GM19240 (cell line): Measurements from ENCODE around the gene SNCB.

Experiments used
- DNase-seq: peaks from one replicate; pipeline ENCODE4 v3.0.0; 2011; ENCODE audit warnings: low spot score; ENCODE audit not compliant: insufficient read length

The SNCB gene

DNA sequence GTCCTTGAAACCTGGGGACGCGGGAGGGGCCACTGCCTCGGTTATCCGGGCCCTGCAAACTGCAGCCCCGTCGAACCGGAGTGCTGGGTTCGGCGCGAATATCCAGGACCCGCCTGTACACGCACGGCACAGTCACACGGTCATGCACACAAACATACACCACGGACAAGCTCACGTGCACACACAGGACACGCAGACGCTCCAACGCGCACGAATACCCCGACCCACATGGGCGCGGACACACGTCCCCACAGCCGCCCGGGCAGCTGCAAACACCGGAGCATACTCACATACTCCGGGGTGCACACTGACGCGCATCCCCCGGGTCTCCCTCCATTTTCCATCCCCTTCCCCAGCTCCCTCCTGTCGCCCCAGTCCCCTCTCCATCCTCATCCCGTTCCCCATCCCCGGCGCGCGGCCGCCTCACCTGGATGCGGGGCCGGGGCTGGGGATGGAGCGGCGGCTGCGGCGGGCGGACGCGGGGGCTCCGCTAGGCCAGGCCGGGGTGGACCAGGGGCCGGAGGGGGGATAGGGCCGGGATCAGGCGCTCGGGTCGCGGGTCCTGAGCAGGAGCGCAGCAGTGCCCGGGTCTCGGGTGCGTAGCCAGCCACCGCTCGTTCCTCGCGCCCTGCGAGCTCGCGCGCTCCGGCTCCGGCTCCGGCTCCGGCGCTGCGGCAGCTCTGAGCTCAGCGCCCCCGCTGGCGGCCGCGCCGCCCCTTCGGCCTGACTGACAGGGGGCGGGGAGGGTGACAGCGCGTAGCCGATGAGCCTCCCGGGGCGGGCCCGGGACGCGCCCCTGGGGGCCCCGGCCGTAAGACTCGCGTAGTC, at the start of gene SNCB, which contains the start of gene EIF4E1B:
Gene SNCB (minus strand): TSS at position 682 of the 828 bp plus-strand sequence. CDS start 880 bp downstream, outside the sequence.
Gene EIF4E1B (plus strand): TSS at position 823 of the 828 bp plus-strand sequence. CDS start 12,113 bp downstream, outside the sequence.
- DNase-seq = peak; percentile 63

DNA sequence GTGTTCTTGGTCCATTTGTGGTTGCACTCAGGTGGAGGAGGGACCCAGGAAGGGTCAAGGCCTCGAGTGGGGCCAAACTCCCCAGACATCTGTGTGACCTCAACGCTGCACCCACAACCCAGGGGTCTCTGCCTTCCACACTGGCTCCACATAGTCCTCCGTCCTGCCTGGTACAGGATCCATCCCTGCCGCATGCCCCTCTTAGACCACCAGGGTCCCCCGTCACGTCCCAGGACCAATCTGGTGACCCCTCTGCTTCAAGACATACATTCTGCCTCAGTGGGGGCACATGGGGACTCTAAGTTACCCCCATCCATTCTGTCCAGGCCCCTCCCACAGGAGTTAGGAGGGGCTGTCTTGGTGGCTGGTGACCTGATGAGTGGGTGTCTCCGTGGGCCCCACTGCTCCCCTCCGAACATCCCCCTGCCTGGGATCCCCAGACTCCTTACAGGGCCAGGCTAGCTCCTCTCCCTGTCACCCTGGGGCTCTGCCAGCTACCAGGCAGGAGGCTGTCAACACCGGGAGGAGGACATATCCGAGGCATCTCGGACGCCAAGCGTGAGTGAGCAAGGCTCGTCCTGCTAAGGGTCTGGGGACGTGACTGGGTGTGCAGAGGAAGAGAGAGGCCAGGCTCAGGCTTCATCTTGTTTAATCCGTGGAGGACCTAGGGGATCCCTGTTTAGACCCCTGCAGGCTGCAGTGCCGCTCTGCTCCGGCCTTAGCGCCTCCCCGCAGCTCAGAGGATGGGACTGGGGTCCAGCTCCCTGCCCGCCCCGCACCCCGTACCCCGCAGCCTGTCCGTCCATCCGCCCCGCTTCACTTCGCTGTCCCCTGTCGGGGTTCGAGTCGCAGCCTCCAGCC, 49.3 kb upstream of the SNCB start:
- DNase-seq = no peak

DNA sequence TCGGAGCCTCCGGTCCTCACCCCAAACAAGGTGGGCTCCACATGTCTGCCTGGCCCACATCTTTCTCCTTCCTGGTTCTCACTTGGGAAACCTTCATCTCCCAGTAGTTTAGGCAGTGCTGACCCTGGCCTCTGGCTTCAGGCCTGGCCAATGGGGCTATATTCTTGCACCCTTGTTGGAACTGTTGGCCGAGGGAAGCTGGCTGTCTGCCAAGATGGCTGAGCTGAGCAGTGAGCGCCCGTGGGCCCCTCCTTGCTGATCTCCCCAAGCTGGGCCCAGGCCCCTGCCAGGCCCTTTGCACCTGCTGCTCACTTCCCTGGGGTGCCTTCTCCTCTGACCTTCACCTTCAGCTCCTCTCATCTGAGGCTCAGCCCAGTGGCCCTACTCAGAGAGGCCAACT, 48.2 kb upstream of the SNCB start:
- no peak for DNase-seq

DNA sequence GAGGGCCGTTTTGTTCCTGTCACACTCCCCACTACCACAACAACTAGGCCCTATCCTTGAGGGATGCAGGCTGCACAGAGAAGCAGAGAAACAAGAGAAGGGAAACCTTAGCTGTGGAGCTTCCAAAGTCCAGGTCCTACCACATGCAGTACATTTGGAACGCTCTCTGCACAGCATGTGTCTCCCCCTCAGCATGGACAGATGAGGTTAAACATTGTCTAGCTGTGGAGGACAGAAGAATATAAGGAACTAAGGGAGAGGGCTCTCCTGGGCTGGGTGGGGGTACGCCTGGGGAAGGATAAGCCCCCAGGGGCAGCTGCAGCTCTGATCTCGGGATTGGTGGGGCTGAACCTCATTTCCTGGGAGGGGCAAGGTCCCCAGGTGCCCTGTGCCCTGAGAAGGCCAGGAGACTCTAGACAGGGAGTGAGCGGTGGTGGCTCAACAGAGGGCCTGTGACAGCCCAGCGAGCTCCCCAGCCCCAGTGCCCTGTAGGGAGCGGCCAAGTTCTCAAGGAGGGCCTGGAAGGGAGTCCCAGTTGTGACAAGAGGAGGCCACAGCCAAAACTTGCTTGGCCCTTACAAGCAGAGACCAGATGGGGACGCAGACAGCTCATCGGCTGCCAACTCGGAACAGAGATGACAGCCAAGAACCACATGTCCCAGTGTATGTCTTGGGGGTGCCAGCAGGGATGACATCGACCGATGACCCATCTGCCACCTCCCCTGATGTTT, 47.0 kb upstream of the SNCB start:
- DNase-seq = no peak

DNA sequence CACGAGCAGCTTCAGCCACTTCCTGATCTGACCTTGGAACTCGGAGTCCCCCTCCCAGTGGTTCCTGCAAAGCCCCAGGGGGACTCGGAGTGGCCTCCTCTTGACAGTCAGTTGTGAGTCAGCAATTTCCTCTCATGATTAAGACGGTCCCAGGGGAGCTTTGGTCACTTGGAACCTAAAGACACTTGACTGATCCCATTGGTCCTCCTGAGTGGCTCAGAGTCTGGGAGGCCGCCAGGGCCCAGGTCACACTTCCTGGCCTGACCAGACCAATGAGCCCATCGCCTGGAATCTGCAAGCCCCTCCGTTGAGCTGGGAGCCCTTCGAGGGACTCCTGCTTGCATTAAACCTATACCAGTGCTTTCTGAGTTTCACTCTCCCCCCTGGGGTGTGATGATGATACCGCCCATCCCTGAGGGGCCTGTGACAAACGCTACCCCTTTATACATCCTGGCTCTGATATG, 46.1 kb upstream of the SNCB start:
- DNase-seq = peak; percentile 53

DNA sequence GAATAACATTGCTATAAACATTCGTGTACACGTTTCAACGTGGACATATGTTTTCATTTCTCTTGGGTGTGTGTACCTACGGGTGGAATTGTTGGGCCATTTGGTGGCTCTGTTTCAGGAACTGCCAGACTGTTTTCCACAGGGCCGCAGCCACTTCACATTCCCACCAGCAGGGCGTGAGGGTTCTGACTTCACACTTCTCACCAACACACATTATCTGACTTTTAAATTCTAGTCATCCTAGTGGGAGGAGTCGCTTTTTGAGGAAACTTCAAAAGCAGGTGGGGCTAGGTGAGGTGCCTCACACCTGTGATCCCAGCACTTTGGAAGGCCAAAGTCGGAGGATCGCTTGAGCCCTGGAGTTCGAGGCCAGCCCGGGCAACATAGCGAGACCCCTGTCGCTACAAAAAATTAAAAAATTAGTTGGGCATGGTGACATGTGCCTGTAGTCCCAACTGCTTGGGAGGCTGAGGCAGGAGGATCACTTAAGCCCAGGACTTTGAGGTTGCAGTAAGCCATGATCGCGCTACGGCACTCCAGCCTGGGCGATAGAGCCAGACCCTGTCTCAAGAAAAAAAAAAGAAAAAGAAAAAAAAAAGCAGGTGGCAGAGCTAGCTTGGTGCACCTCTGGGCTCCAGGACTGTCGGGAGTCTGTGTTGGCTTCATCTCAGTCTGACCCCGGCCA, 45.5 kb upstream of the SNCB start:
- DNase-seq = no peak

DNA sequence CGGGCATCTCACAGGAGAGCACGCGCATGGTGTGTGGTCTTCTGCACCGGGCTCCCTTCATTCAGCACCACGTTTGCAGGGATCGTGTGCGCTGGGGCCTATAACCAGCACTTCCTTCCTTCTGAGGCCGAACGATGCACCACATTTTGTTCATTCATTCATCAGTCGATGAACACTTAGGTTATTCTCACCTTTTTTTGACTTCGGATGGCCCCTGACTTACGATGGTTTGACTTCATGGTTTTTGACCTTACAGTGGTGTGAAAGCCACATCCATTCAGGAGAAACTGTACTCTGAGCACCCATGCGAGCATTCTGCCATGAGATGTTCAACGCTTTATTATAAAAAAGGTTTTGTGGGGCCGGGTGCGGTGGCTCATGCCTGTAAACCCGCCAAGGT, 44.5 kb upstream of the SNCB start:
- DNase-seq = no peak

DNA sequence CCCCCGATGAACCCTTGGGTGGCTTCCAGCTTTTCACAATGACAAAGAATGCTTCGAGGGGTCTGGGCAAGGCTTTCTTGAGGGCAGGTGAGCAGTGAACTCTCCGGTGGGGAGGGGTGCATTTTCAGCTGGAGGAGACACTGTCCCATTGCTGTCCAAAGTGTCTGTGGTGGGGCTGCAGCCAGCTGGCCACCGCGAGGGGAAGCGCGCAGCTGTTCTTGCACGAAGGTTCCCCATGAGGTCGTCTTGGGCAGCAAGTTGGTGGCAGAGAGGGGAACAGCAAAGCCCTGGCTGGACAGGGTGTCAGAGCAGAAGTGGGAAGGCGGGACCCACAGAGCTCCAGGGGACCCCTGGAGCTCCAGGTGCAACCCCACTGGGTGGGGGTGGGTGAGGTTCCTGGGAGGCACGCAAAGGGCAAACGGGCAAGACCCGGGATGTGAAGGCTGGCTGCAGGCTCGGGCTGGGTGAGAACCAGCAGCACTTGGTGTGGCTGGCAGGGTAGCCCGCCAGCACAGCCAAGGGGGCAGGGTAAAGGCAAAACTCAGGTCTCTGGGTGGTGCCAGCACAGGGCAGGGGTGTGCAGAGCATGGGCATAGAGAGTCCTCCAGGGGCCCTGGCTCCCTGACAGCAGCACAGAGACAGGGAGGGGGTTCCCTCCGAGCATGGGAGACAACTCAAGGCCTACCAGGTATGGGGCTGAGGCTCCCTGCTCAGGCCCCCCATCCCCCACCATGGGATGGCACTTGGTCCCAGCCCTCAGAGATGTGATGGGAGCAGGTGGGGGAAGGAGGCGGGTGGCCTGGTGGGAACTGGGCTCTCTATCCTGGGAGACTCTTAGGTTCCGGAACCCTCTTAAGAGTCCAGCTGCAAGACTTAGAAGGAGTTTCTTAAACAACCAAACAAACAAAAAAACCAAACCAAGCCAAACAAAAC, 43.6 kb upstream of the SNCB start:
- no peak for DNase-seq

DNA sequence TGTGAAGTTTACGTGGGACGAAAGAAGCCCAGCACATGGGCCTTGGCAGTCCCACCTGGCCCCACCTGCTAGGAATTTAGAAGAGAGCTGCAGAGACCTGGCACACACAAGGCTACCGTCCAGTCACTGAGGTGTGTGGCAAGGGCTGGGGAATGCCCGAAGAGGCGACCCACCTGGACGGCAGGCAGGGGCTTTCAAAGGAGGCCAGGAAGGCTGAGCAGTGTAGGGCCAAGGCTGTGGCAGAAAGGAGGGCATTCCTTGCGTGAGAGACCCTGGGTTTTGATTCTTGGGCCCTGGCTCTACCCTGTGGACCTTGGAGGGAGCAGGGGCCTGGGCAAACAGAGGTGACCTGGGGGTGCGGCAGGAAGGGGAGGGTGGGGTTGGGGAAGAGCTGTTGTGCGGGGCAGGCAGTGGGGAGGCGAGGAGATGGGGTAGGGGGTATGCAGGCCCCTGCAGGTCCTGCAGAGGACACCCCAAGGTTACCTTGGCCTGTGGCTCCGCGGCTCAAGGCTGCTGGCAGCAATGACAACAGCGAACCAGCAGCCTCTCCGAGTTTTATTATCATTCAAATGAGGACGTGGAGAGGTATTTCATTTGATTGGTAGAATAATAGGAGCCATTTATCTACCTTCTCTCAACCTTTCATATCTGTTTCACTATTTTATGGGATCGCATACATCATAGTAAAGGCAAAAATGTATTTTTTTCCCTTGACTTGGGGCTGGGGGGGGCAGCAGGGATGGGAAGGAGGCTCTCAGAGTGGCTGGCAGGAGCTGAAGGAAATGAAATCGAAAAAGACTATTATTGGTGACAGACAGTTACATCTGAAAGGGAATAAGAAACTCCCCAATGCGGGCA, 41.8 kb upstream of the SNCB start:
- no peak for DNase-seq

DNA sequence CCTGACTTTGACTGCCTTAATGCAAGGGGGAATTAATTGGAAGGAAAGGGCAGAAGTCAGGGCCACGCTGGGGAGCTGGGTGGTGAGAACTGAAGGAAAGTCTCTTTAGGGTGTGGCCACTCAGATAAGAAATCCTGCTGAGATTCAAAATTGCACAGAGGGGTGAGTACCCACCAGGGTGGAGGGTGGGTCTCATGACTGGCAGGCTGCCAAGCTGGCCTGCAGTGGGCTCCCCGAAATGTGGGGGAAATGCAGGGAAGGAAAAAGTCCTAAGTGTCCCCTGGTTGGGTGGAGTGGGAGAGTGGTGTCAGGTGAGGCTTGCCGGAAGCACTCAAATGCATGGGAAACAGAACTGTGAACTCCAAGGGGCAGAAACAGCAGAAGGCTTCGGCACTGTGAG, 41.1 kb upstream of the SNCB start:
- no peak for DNase-seq

DNA sequence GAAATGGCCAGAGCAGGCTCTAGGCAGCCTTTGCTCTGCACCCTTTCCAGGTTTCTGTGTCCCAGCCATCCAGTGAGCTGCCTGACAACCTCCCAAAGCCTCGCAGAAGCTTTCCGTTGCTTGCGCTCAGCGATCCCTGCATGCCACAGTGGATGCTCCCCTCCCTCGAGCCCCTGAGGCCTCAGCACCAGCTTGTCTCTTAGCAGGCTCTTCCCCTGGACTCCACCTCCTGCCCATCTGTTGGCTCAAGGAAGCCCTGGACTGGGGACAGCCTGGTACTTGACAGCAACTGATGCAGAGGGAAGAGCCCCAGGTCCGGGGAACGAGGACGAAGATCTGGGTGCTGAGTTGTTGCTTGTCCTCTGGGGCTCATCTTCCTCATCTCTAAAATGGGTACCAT, 40.1 kb upstream of the SNCB start:
- no peak for DNase-seq

DNA sequence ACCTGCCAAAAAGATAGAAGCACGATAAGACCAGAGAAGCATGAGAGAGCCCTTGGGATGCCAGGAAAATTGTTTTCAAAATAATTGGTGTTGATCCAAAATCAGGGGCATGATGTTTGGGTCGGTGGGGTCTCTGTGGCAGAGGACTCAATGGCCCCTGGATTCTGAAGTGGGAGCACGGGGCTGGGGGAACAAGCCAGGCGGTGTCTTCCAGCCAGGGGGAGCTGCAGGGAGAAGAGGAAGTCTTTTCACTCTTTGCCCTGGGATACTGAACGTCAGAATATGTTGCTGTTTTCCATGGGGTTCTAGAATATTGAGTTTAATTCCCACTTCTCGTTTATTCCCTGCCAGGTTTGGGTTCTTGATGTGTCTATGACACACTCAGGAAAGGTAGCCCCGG, 37.3 kb upstream of the SNCB start:
- DNase-seq = no peak

DNA sequence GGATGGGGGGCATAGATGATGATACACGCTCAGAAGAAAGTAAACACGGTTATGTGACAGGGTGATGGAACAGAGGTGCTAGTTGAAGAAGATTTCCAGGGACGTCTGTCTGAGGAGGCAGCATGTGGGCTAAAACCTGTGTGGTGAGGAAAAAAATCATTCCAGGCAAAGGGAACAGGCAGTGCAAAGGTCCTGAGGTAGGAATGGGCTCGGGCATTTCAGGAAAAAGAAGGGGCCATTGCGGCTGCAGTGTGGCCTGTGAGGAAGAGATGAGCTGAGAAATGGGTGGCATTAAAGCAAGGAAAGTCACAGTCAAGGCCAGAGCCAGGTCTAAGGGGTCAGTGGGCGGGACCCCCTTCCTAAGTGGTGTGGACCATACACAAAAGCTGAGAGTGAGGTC, 35.2 kb upstream of the SNCB start:
- no peak for DNase-seq

DNA sequence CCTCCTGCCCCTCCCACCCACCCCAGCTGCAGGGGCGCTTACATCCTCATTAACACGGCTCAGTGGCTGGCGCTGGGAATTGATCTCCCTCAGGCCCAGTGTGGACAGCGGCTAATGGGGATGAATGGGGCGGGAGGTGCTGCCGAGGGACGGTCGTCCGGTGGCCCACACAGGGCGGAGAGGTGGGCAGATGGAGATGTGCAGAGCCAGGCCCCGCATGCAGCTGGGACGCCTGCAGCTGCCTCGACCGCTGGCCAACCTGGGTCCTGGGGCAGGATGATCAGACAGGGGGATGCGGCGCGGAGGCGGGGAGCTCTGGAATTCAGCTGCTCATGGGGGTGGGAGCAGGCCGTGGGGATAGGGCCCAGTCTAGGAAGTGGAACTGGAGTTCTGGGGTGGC, 34.6 kb upstream of the SNCB start:
- no peak for DNase-seq

DNA sequence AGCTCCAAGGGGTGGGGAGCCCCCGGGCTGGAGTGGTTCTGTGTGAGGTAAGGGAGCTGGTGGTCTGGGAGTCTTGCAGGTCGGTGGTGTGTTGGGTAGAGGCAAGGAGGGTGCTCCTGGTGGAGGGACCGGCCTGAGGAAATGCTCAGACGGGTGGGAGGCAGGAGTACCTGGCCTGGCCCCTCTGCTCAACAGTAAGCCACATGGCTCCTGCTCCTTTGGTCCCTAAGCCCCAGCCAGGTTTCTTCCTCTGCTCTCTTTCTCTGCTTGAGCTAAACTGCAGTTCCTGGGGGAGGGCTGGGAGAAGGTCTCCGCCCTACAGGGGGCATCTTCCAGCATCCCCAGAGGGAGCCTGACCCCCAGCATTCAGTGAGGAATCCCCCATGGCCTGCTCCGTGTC, 34.1 kb upstream of the SNCB start:
- DNase-seq = no peak

DNA sequence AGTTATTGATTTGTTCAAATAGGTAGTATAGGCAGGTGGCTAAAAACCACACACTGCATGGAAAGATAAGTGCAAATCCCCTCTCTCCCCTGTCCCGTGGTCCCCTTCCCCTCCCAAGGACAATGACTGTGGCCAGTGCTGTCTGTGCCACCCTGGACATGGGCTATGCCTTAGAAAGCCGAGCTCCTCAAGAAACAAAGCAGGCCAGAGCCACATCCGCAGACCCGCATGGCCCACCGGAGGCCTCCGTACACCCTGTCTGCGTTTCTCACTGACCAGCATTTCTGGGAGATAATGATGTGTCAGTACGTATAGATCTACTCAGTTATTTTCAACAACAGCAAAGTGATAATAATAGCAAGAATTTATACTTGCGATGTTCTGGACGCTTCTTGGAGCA, 33.2 kb upstream of the SNCB start:
- DNase-seq = no peak

DNA sequence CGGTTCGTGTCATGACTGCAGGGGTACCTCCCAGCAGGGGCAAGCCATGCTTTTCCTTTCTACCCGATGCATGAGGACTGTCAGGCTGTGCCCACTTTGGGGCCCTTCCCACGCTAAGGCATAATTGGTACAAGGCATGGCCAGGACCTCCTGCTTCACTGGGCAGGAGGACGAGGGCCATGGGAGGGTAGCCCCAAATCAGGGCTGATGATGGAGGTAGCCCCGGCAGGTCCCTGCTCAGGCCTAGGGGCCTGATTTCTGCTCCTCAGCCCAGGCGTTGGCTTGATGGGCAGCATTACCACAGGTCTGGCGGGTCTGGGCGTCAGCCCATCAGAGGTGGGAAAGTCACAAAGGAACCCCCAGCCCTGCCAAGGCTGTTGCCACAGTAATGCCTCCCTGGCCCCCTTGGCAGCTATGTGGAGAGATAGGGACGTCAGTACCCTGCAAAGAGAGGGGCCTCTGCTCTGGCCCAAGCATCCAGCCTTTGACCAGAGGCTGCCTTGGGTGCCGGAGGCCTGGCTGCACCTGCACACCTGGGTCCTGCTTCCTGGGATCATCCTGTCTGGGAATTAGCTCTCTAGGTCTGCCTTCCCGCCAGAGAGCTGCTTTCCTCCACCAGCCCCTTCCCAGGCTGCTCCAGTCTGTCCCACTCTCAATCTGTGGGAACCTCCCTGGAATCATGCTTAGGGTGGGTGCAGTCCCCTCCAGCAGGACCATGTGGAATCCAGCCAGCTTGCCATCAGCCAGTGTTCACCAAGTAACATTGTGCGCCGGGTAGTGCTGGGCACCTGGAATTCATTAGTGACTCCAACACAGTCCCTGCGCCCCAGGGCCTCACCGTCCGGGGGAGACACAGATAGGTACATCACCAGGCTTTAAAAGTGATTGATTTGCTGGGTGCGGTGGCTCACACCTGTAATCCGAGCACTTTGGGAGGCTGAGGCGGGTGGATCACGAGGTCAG, 32.3 kb upstream of the SNCB start:
- no peak for DNase-seq

DNA sequence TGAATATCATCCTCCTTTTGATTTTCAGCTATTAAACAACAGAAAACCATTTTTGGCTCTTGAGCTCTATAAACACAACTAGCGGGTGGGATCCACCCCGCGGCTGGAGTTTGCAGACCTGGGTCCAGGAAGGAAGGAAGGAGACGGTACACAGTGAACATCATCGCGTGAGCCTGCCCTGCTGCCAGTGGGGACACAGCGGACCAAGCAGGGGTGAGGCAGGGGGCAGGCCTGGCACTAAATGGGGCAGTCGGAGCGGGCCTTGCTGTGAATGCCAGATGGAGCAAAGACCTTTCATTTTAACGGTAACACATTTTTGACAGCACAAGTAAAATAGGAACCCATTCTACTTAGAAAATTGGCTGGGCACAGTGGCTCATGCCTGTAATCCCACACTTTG, 31.3 kb upstream of the SNCB start:
- no peak for DNase-seq
